ENCODE measurements around the gene AP1M2.

- no peak for TF ChIP-seq ZFP30 (CRISPR knock-in tag; IDR thresholded peaks at IDR 0.05)
- no peak for TF ChIP-seq TSHZ2 (CRISPR knock-in tag; IDR thresholded peaks at IDR 0.05)
- no peak for TF ChIP-seq TOX (CRISPR knock-in tag; IDR thresholded peaks at IDR 0.05; ENCODE audit: borderline replicate concordance)
- no peak for TF ChIP-seq GLIS3 (CRISPR knock-in tag; IDR thresholded peaks at IDR 0.05)
- TF ChIP-seq SNAI2 (CRISPR knock-in tag; IDR thresholded peaks at IDR 0.05): no peak
- TF ChIP-seq PPARA (CRISPR knock-in tag; IDR thresholded peaks at IDR 0.05; ENCODE audit: borderline replicate concordance): no peak
- no peak for TF ChIP-seq ARNTL (CRISPR knock-in tag; IDR thresholded peaks at IDR 0.05; ENCODE audit: borderline replicate concordance, low read depth)
Measured at GRCh38 chr19:10580979-10581631, 6.0 kb downstream of the AP1M2 start.

All from SK-N-SH treated with all-trans-retinoic acid at 6 μM for 48 hours (cell line).